Measurements from ENCODE around the gene GRAMD1B. TPM values are rescaled to one million over a fixed set of nuclear protein-coding genes. Genes with fewer than 3 reads are reported as not detected.

The GRAMD1B gene
- polyA plus RNA-seq, 2 of the 4 experiments (the other 2 are of a cell fraction): 55.5 to 108 TPM

DNA sequence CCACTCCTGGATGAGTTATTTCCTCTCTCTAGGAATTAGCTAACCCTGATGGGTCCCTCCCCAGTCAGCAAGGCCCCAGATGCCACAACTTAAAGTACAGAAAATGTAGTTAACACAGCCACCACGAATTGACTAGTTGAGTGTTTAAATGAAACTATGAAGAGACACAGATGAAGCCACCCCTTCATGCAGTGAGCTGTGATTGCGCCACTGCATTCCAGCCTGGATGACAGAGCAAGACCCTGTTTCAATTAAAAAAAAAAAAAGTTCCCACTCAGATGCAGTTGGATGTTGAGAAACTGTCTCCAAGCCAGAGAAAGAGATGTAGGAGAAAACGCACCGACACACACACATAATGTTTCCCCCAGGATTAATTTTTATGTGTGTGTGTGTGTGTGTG lies 171.1 kb downstream of the GRAMD1B start:
- H3K27ac ChIP-seq: 0 out of 6 replicates have a peak overlapping the region, but pooled peaks of 1 of the 2 experiments have one; percentile 3
- DNase-seq (ENCODE audit: low read depth in 1 of 2, low spot score in 1 of 2) (no peak), FAIRE-seq (no peak), ATAC-seq (no peak)
- ChIA-PET POLR2A (no interaction called here), CTCF (interaction anchor here (2.0 kb wide), 1 partner anchor 20 kb away, joined by 6 read pairs; no protein-coding TSS in a partner anchor)
- H3K4me1 ChIP-seq: peaks cover 13% of the 10 kb centered on the region
- H3K4me3 ChIP-seq: no peak overlapping the region
- no peak overlapping the region for H3K4me2 ChIP-seq
- 82% methylated on average over 4 of the region's 4 CpGs for WGBS (ENCODE audit: missing lambda C conversion rate)
- no peaks in the 10 kb centered on the region for H3K9me3 ChIP-seq
- TF ChIP-seq ZFP36 (IDR thresholded peaks at IDR 0.05; ENCODE audit: borderline replicate concordance, partially characterized antibody) (no peak), CEBPB (IDR thresholded peaks at IDR 0.05) (peak; percentile 20 to 28; a peak in 2 of 4 replicates)

DNA sequence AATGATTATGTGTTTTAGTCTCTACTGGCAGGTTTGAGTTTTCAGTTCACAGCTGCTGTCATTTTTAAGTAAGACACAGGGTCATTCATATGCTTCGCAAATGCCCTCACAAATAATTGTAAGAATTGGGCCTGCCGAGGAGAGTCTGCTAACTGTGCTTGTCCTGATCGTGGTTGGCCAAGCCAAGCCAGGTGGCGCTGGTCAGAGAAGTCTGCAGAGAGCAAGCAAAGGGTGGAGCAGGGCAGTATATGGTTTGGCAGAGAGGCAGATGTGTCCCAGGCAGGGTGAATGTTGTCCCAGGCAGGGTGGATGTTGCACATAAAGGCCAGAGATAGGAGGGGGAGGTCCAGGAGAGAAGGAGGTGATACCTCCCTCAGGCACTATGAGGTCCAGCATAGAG lies 171.7 kb downstream of the GRAMD1B start:
- ChIA-PET CTCF (interaction anchor here (2.0 kb wide), 1 partner anchor 21 kb away, joined by 6 read pairs; no protein-coding TSS in a partner anchor), POLR2A (no interaction called here)
- 78% methylated on average over 4 of the region's 4 CpGs for WGBS (ENCODE audit: missing lambda C conversion rate)
- peak in 1 of 2 experiments; percentile 29; a peak in 2 of 6 replicates for ATAC-seq
- TF ChIP-seq KDM1A (IDR thresholded peaks at IDR 0.05; ENCODE audit: low read depth) (no peak), ZSCAN20 (CRISPR knock-in tag; IDR thresholded peaks at IDR 0.05) (no peak), EP300 (IDR thresholded peaks at IDR 0.05) (no peak), ZNF302 (CRISPR knock-in tag; IDR thresholded peaks at IDR 0.05) (no peak), RCOR1 (IDR thresholded peaks at IDR 0.05; ENCODE audit: low read depth, low read length) (no peak), CBX8 (IDR thresholded peaks at IDR 0.05) (no peak), FOSL2 (IDR thresholded peaks at IDR 0.05) (no peak), FOSL2 (CRISPR knock-in tag; IDR thresholded peaks at IDR 0.05) (no peak), CHD4 (IDR thresholded peaks at IDR 0.05; ENCODE audit: borderline replicate concordance) (no peak), CEBPB (IDR thresholded peaks at IDR 0.05) (no peak), RAD21 (conservative IDR thresholded peaks at IDR 0.05 in 1 of 2, IDR thresholded peaks at IDR 0.05 in 1 of 2) (no peak), HOXB5 (CRISPR knock-in tag; IDR thresholded peaks at IDR 0.05) (no peak), MAZ (IDR thresholded peaks at IDR 0.05; ENCODE audit: borderline replicate concordance, low read depth, low read length) (no peak), TP53 (CRISPR knock-in tag; IDR thresholded peaks at IDR 0.05) (no peak), SREBF2 (IDR thresholded peaks at IDR 0.05) (no peak)
- no peak for DNase-seq (ENCODE audit: low read depth in 1 of 2, low spot score in 1 of 2)
- FAIRE-seq: no peak
- Histone ChIP-seq H3K4me1 (peaks cover 13% of the 10 kb centered on the region), H3K4me2 (no peak overlapping the region), H3K27ac (no peak overlapping the region), H3K4me3 (no peak overlapping the region), H3K9me3 (no peaks in the 10 kb centered on the region)

DNA sequence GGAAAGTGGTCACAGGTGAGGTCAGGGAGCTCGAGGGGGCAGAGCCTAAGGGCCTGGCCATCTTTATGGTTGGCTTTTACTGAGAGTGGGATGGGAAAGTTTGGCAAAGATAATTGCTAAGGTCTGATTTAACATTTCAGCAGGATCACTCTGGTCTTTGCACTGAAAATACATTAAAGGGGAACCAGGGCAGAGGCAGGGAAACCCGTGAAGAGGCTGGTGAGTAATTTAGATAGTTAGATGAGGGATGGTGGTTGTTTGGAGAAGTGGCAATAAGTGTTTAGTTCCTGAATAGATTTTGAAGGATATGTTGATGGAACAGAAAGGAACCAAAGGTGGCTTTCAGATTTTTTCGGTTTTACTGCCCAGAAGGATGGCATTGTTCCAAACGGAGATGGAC lies 173.6 kb downstream of the GRAMD1B start:
- no peak for ATAC-seq
- CTCF ChIA-PET: interaction anchor here (0.6 to 1.8 kb wide), 3 partner anchors 11 to 27 kb away, joined by 3 to 7 read pairs (median 4); no protein-coding TSS in a partner anchor
- Histone ChIP-seq H3K9me3 (no peaks in the 10 kb centered on the region), H3K4me2 (no peak overlapping the region), H3K4me1 (peaks cover 13% of the 10 kb centered on the region), H3K4me3 (no peak overlapping the region), H3K27ac (no peak overlapping the region)
- no peak for DNase-seq (ENCODE audit: low read depth in 1 of 2, low spot score in 1 of 2)
- TF ChIP-seq HOXB5 (CRISPR knock-in tag; IDR thresholded peaks at IDR 0.05): no peak
- POLR2A ChIA-PET: no interaction called here
- WGBS (ENCODE audit: missing lambda C conversion rate): 88% methylated on average over 4 of the region's 4 CpGs
- FAIRE-seq: no peak

DNA sequence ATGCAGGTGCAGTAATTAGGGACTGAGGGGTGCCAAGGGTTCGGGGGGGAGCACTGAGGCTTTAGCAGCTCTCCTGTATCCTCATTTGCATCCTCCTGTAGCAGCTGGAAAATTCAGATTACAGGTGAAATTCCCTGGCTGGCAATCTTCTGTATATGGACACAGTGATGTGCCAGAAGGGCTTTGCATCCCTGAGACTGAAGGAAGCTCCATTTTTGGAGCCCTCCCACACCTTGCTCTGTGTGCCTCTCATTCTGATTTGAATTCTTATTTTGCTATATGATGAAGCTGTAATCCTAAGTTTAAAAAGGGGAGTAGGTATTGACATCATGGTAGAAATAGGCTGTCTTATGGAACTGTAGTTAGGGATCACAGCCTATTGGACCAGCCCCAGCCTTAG lies 177.7 kb downstream of the GRAMD1B start:
- POLR2A ChIA-PET: no interaction called here
- no peak for FAIRE-seq
- no CpG with 5 or more reads among the region's 1 CpG for WGBS (ENCODE audit: missing lambda C conversion rate)
- H3K27ac ChIP-seq: no peak overlapping the region
- no peak for TF ChIP-seq ZFP36 (IDR thresholded peaks at IDR 0.05; ENCODE audit: borderline replicate concordance, partially characterized antibody)
- DNase-seq (ENCODE audit: low read depth in 1 of 2, low spot score in 1 of 2): no peak
- H3K4me2 ChIP-seq: no peak overlapping the region
- H3K4me1 ChIP-seq: no peaks in the 10 kb centered on the region
- CTCF ChIA-PET: interaction anchor here (1.4 kb wide), 1 partner anchor 104 kb away, joined by 3 read pairs; no protein-coding TSS in a partner anchor
- ATAC-seq: no peak
- H3K4me3 ChIP-seq: no peak overlapping the region
- no peaks in the 10 kb centered on the region for H3K9me3 ChIP-seq

DNA sequence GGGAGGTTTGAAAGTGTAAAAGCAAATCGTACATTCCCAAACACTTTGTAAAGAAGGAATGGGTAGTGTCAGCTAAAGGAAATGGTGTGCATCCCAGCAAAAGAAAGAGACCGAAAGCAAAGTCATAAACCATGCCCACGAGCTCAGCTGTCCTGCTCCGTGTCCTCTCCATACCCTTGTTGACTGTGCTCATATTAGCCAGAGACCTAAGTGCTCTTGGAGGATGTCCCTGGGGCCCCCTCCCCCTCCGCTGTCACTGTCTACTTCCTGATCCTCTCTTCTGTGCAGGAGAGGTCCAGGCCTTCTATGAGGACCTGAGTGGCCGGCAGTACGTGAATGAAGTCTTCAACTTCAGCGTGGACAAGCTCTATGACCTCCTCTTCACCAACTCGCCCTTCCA lies 178.3 kb downstream of the GRAMD1B start:
- Histone ChIP-seq H3K4me3 (no peak overlapping the region), H3K27ac (no peak overlapping the region), H3K9me3 (no peaks in the 10 kb centered on the region), H3K4me1 (no peaks in the 10 kb centered on the region), H3K4me2 (no peak overlapping the region)
- ChIA-PET POLR2A (no interaction called here), CTCF (interaction anchor here (1.0 to 1.4 kb wide), 2 partner anchors 28 to 103 kb away, joined by 3 to 4 read pairs; no protein-coding TSS in a partner anchor)
- ATAC-seq (no peak; a peak in 1 of 6 replicates), DNase-seq (ENCODE audit: low read depth in 1 of 2, low spot score in 1 of 2) (no peak), FAIRE-seq (no peak)
- TF ChIP-seq ZNF302 (CRISPR knock-in tag; IDR thresholded peaks at IDR 0.05) (no peak), RAD21 (conservative IDR thresholded peaks at IDR 0.05 in 1 of 2, IDR thresholded peaks at IDR 0.05 in 1 of 2) (no peak), CHD2 (IDR thresholded peaks at IDR 0.05; ENCODE audit: low read length, partially characterized antibody) (no peak), RARB (CRISPR knock-in tag; IDR thresholded peaks at IDR 0.05) (no peak), RCOR1 (IDR thresholded peaks at IDR 0.05; ENCODE audit: low read depth, low read length) (no peak), ZSCAN20 (CRISPR knock-in tag; IDR thresholded peaks at IDR 0.05) (no peak), JUN (IDR thresholded peaks at IDR 0.05) (no peak), POLR2A (IDR thresholded peaks at IDR 0.05; ENCODE audit: low read length) (no peak), NPAS2 (CRISPR knock-in tag; IDR thresholded peaks at IDR 0.05; ENCODE audit: borderline replicate concordance) (no peak), KDM1A (IDR thresholded peaks at IDR 0.05; ENCODE audit: low read depth) (no peak)
- TF ChIP-seq, protein P1, sequence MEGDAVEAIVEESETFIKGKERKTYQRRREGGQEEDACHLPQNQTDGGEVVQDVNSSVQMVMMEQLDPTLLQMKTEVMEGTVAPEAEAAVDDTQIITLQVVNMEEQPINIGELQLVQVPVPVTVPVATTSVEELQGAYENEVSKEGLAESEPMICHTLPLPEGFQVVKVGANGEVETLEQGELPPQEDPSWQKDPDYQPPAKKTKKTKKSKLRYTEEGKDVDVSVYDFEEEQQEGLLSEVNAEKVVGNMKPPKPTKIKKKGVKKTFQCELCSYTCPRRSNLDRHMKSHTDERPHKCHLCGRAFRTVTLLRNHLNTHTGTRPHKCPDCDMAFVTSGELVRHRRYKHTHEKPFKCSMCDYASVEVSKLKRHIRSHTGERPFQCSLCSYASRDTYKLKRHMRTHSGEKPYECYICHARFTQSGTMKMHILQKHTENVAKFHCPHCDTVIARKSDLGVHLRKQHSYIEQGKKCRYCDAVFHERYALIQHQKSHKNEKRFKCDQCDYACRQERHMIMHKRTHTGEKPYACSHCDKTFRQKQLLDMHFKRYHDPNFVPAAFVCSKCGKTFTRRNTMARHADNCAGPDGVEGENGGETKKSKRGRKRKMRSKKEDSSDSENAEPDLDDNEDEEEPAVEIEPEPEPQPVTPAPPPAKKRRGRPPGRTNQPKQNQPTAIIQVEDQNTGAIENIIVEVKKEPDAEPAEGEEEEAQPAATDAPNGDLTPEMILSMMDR (IDR thresholded peaks at IDR 0.05): no peak
- TF ChIP-seq, protein P2, sequence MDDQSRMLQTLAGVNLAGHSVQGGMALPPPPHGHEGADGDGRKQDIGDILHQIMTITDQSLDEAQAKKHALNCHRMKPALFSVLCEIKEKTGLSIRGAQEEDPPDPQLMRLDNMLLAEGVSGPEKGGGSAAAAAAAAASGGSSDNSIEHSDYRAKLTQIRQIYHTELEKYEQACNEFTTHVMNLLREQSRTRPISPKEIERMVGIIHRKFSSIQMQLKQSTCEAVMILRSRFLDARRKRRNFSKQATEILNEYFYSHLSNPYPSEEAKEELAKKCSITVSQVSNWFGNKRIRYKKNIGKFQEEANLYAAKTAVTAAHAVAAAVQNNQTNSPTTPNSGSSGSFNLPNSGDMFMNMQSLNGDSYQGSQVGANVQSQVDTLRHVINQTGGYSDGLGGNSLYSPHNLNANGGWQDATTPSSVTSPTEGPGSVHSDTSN (IDR thresholded peaks at IDR 0.05): no peak
- 78% methylated on average over 9 of the region's 9 CpGs for WGBS (ENCODE audit: missing lambda C conversion rate)
